ENCODE results near the gene BTBD6.
A peak's percentile ranks its signal among the peaks of the same experiment; 100 is the strongest.
"Not testable (repeated sequence)": the region's sequence is repeated elsewhere in the genome, so short reads cannot be mapped to it uniquely, and the experiment has no call there.

BTBD6 gene

GRCh38 chr14:105269405-105269804 is 21.1 kb downstream of the BTBD6 start:
- DNase-seq (ENCODE audit: low read depth) = no peak

- DNase-seq (ENCODE audit: low read depth) = no peak
These were observed 23.0 kb downstream of the BTBD6 start for GRCh38 chr14:105271224-105271890.

- no peak for DNase-seq (ENCODE audit: low read depth)
These were observed 24.3 kb downstream of the BTBD6 start for GRCh38 chr14:105272623-105273022.

GRCh38 chr14:105273062-105273461 is 24.7 kb downstream of the BTBD6 start:
- DNase-seq (ENCODE audit: low read depth) = no peak

GRCh38 chr14:105274637-105275036 is 26.3 kb downstream of the BTBD6 start:
- no peak for DNase-seq (ENCODE audit: low read depth)

GRCh38 chr14:105275267-105275946 is 27.1 kb downstream of the BTBD6 start:
- DNase-seq (ENCODE audit: low read depth) = peak; percentile 67

GRCh38 chr14:105277448-105277847 is 29.1 kb downstream of the BTBD6 start:
- DNase-seq (ENCODE audit: low read depth) = not testable (repeated sequence)

GRCh38 chr14:105279642-105280361 is 31.5 kb downstream of the BTBD6 start:
- no peak for DNase-seq (ENCODE audit: low read depth)

GRCh38 chr14:105280525-105280924 is 32.2 kb downstream of the BTBD6 start:
- no peak for DNase-seq (ENCODE audit: low read depth)

GRCh38 chr14:105281371-105282097 is 33.2 kb downstream of the BTBD6 start:
- DNase-seq (ENCODE audit: low read depth) = peak; percentile 53

- DNase-seq (ENCODE audit: low read depth) = no peak
These were observed 33.9 kb downstream of the BTBD6 start for GRCh38 chr14:105282098-105282725.

- DNase-seq (ENCODE audit: low read depth) = no peak
These were observed 34.7 kb downstream of the BTBD6 start for GRCh38 chr14:105283028-105283427.

- DNase-seq (ENCODE audit: low read depth) = no peak
These were observed 35.6 kb downstream of the BTBD6 start for GRCh38 chr14:105283899-105284298.

GRCh38 chr14:105285174-105285573 is 36.8 kb downstream of the BTBD6 start:
- no peak for DNase-seq (ENCODE audit: low read depth)

GRCh38 chr14:105286759-105287144 is 38.4 kb downstream of the BTBD6 start:
- DNase-seq (ENCODE audit: low read depth) = no peak

- DNase-seq (ENCODE audit: low read depth) = no peak
These were observed 39.1 kb downstream of the BTBD6 start for GRCh38 chr14:105287249-105288102.

- not testable (repeated sequence) for DNase-seq (ENCODE audit: low read depth)
These were observed 40.6 kb downstream of the BTBD6 start for GRCh38 chr14:105288936-105289335.

- no peak for DNase-seq (ENCODE audit: low read depth)
These were observed 42.5 kb downstream of the BTBD6 start for GRCh38 chr14:105290621-105291346.

GRCh38 chr14:105292826-105293711 is 44.7 kb downstream of the BTBD6 start:
- DNase-seq (ENCODE audit: low read depth) = no peak

All from fibroblast of the conjunctiva (primary cell).